ENCODE results near the gene ADORA2B.

ADORA2B gene

DNA sequence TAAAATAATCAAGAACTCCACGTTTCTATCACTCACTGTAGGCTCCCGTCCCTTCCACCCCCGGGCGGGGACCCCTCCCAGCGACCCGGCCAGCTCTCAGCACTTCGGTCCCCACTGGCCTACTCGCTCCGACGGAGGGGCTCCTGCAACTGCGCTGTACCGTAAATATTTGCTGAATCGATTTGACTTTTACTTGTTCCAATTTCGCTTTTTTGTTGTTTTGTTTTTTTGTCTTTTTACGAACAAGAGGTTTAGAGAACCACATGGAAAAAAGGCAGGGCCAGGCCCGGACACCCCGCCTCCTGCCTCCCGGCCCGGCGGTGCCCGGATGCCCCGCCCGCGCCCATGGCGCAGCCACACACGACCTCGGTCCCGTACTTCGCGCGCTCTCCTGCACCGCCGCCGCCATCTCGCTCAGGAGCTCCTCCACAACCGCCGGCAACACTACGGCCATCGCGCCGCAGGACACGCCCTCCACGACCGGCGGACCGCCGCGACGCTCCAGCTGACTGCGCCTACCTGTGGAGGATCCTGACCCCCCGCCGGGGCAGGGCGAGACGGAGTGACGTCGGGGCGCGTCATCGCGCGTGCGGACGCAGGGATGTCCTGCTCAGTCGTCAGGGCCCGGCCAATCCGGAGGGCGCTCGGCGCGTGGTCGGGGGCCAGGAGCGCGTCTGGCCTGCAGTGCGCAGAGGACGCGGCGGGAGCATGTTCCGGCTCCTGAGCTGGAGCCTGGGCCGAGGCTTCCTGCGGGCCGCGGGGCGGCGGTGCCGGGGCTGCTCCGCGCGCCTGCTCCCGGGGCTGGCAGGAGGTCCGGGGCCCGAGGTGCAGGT is 54.4 kb downstream of the ADORA2B start, which contains the start of the genes TTC19 and ZSWIM7:
Gene TTC19 (plus strand): TSS at position 684 of the 833 bp plus-strand sequence. CDS start 25 bp downstream, at position 709.
Gene ZSWIM7 (minus strand): TSS at position 564 of the 833 bp plus-strand sequence. CDS start 110 bp downstream, at position 454.
- peak; percentile 89 for DNase-seq

DNA sequence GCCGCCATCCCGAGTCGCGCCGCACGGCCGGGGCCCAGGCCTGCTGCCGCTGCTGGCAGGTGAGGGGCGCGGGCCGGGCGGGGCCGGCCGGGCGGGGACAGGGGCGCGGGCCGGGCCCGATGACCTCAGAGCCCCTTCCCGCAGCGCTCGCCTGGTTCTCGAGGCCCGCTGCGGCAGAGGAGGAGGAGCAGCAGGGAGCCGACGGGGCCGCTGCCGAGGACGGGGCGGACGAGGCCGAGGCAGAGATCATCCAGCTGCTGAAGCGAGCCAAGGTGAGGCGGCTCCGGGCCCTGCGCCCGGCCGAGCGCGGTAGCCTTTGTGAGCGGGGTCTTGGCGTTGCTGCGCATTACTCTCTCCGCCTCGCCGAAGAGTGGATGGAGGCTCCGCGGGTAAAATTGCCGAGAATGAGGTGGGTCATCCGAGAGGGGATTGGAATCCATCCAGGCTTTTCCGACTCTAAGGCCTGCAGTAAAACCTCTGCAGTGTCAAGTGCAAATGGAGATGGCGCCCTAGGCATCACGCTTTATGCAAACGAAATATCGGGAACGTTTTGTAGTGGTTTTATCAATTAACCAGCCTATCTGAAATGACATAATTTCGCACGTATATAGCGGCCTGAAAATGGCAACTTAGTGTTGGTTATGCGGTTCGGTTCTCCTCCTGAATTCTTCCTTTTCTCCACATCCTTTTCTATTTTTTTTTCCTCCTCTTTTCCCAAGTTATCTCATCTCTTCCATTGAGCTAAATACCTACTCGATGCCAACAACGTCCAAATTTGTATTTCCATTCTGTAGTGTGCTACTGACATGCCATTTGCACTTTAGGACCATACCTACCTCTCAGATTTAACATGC is 55.3 kb downstream of the ADORA2B start:
- no peak for DNase-seq

DNA sequence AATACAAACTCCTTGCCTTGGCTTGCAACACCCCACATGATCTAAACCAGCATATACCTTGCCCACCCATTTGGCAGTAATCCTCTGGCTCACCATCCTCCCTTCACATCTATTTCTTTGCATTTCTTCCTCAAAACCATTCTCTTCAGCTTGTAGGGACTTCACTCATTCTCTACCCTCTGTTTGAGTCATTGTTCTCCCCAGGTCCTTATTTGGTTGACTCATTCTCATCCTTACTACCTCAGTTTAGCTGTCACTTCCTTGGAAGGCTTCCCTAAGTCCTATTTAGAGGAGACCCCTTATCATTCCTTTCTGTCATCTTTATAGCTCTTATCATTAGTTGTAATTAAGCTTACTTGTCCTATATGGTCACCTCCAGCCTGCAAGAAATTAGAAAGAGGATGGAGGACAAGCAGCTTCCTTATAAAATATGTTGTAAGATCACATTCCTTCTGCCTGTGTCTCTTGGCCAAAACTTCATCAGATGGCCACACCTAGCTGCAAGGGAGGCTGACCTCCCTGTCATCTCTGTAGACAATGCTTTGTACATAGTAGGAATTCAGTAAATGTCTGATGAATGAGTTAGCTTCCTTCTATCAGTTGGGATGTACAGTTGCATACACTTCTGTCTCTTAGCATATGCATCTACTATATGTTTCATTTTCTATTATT is 56.4 kb downstream of the ADORA2B start:
- DNase-seq, result no peak

DNA sequence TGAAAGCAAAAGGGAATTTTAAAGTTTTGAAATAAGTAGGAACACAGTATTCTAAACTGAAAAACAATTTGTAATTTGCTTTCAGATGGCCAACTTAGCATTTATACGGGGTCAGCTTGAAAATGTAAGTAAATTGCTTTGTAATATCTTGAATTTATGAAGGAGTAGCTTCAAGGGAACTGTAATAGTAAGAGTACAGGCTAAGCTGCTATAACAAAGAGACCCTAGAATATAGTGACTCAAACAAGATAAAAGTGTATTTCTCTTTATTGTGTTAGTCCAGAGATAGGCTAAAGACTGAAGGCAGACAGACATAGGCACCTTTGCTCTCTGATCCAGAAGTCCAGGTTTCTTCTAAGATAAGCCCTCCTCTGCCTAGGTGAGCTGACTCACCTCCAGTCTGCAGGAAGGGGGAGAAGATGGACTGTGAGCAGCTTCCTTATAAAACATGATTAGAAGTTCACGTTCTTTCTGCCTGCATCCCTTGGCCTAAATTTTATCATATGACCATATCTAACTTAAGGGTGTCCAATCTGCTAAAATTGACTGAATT is 57.9 kb downstream of the ADORA2B start:
- no peak for DNase-seq

DNA sequence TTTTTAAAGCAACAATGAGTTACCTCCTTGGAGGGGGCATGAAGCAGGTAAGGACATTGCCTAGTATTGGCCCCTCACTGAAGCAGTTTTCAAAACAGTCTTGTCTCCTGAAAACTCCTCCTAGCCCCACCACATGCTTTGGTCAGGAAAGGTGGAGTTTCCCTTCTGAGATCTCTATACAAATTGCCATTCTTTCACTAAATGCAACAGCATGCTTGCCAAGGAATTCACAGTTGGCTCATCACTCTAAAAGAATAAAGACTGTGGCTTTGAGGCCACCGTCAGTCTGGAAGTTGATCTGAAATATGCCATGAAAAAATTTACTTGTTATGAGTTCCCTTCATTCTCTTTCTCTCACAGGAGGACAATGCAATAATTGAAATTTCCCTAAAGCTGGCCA is 58.9 kb downstream of the ADORA2B start:
- no peak for DNase-seq

DNA sequence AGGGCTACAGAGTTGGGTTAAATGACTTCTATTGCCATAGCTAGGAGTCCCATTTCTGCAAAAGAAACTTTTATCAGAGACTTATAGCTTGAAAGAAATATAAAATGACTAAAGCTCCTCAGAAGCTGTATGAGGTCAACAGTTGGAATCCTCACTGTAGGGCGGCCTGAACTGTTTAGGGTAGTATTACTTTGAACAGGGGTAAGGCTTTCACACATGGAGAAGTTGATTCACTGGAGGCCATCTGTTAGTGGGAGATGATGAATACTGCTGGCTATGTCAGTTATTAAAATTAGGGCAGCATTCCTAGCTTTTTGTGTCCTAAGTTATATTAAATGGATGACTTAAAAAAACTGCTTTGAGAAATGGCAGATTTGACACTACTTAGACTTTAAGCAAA is 60.7 kb downstream of the ADORA2B start:
- no peak for DNase-seq

DNA sequence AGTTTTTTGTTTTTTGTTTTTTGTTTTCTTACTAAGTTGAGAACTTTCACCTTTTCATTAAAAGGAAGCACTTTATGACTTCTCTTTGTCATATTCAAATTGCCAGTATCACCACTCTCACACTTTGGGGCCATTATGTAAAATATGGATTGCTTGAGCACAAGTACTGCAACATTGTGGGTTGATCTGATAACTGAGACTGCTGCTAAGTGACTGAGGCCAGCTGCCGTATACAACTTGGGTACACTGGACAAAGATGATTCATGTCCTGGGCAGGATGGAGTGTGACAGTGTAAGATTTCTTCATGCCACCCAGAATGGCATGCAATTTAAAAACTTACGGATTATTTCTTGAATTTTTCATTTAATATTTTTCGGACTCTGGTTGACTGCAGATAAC is 62.5 kb downstream of the ADORA2B start:
- no peak for DNase-seq

DNA sequence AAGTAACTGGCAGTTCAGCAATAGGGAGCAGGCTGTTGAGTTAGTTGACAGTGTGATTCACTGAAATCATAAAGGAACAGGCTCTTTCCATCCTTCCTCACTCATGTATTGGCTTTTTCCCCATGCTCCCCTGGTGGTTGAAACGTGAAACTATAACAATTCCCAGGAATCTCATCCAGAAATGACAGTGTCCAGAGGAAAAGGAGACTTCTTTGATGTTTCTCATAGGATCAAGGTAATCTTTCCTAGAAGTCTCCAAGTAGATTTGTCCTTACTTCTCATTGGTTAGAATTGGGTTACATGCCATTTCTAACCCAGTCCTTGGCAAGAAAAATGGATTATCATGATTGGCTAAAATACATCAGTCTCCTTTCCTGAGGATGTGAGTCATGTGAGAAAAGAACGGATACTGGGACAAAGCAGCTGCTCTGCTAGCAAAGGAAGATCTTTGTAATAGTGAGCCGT is 69.0 kb downstream of the ADORA2B start:
- no peak for DNase-seq

DNA sequence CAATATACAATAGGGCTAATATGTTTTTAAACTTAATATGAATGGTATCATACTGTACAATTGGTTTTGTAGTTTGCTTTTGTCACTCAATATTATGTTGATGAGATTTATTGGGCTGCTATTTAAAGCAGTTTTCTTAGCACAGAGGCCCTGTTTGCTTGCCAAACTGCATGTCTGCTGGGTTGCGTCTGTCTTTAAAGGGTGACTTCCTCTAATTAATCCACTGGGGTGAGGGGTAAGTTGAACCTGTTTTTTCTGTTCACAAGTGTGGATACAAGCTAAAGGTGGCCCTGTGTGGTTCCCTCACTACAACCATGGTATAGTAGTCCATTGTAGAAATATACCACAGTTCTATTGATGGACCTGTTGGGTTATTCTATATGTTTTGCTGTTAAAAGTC is 74.4 kb downstream of the ADORA2B start:
- DNase-seq, result no peak

DNA sequence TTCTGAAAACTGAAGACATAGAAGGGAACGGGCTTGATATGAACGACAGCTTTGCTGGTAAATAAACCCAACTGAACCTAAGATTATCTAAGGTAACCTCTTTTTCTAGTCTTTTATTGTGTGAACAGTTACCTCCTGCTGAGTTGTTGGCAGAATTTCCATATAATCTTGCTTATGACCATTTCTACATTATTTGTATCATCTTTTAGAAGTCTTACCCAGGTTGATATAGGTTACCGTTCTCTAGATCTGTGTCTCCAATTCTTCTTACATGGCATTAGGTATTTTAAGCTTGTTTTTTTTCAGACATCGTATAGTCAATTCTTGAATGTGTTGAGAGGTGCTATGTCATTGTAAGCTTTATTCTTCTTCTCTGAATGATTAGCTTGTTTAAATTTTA is 79.0 kb downstream of the ADORA2B start:
- DNase-seq, result no peak

DNA sequence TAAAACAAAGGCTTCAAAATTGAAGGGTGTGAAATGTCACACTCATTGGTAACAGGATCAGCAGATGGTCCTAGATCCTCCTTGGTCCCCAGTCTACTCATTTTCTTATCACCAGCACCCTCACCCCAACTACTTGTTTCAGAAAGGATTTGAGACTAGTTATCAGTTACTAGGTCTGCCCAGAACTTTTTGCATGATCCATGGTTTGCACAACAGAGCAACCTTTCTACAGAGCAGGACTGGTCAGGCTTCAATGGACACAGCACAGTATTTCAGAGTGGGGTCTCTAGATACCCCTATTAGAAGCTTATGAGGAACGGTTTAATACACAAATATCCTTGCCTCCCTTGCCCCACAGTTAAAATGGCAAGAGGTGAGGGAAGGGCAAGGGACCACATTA is 80.3 kb downstream of the ADORA2B start:
- DNase-seq, result no peak
